Neural cell (in vitro differentiated cells): Measurements from ENCODE around the gene MAEA.

Experiments
- CTCF ChIP-seq: fragments of 450-650 bp; IDR thresholded peaks from 2 replicates; pipeline ENCODE4 v1.5.1; 2014; ENCODE audit warnings: antibody characterized with exemption, mild to moderate bottlenecking, moderate library complexity; ENCODE audit not compliant: poor library complexity, severe bottlenecking
- EP300 ChIP-seq: fragments of 450-650 bp; conservative IDR thresholded peaks from 2 replicates; pipeline ENCODE4 v1.6.1; 2014; ENCODE audit warnings: antibody characterized with exemption, mild to moderate bottlenecking, moderate library complexity; ENCODE audit not compliant: poor library complexity, severe bottlenecking
- EZH2 ChIP-seq: fragments of 200-600, 300-800 bp; shearing (Covaris generic), sonication (generic); IDR thresholded peaks from 2 replicates; pipeline ENCODE4 v1.6.1; 2014; ENCODE audit warnings: antibody characterized with exemption, low read length, borderline replicate concordance, mild to moderate bottlenecking; ENCODE audit not compliant: insufficient read depth, poor library complexity, severe bottlenecking
- POLR2AphosphoS5 ChIP-seq: IDR thresholded peaks from 2 replicates; pipeline ENCODE4 v1.6.1; 2012
- TAF1 ChIP-seq: IDR thresholded peaks from 2 replicates; pipeline ENCODE4 v1.6.1; 2012; ENCODE audit warnings: low read depth

GRCh38 chr4:1276984-1277383 lies 12.7 kb upstream of the MAEA start:
- TF ChIP-seq CTCF (no peak), POLR2AphosphoS5 (no peak), TAF1 (no peak), EP300 (no peak), EZH2 (no peak)
